Left ventricle myocardium inferior (tissue), 1 donor: ENCODE results near the gene SURF6. TPM values are rescaled to one million over a fixed set of nuclear protein-coding genes. Genes with fewer than 3 reads are reported as not detected.
"Not testable (repeated sequence)": the region's sequence is repeated elsewhere in the genome, so short reads cannot be mapped to it uniquely, and the experiment has no call there.

Experiments used
- DNase-seq: peaks from one replicate; pipeline ENCODE4 v3.0.0-alpha.2; 2020
- H3K27ac ChIP-seq: fragments of 200-600 bp; replicated peaks from 2 replicates; pipeline ENCODE4 v1.8.0; 2021
- H3K27me3 ChIP-seq: fragments of 200-600 bp; 2 replicates; pipeline ENCODE4 v1.8.0; 2021; ENCODE audit warnings: low read depth
- H3K36me3 ChIP-seq: fragments of 200-600 bp; 2 replicates; pipeline ENCODE4 v1.8.0; 2021
- H3K4me1 ChIP-seq: fragments of 200-600 bp; 2 replicates; pipeline ENCODE4 v1.8.0; 2021
- H3K4me3 ChIP-seq: fragments of 200-600 bp; 2 replicates; pipeline ENCODE4 v1.8.0; 2021; ENCODE audit warnings: mild to moderate bottlenecking, moderate library complexity
- H3K9me3 ChIP-seq: fragments of 200-600 bp; replicated peaks from 2 replicates; pipeline ENCODE4 v1.8.0; 2021
- intact Hi-C: fragments of 100-400 bp; cut with micrococcal nuclease; formaldehyde crosslinking; loops from one replicate; pipeline ENCODE4 v1.11.0; 2022
- total RNA-seq: library from RNA; stranded (reverse); fragmentation: NEBNext Ultra II Directional; extraction: Animal tissue kit (Norgen Biotek cat#: 25700); gene quantifications from one replicate; pipeline ENCODE4 v1.2.1, GENCODE V29; 2021
- TF ChIP-seq, protein P1 (sequence below): fragments of 200-600 bp; IDR thresholded peaks from 2 replicates; pipeline ENCODE4 v1.8.0; 2021; ENCODE audit warnings: antibody characterized with exemption, mild to moderate bottlenecking, borderline replicate concordance
- donor health status: DM: no; HTN: yes; CAD: no; lungs with severe emphysema.

Gene SURF6
- total RNA-seq, 1 donor from 2014 or later, result 11.6 TPM

- intact Hi-C loops, result no loop called here
- H3K9me3 ChIP-seq, result no peaks in the 10 kb centered on the region
- TF ChIP-seq, protein P1, sequence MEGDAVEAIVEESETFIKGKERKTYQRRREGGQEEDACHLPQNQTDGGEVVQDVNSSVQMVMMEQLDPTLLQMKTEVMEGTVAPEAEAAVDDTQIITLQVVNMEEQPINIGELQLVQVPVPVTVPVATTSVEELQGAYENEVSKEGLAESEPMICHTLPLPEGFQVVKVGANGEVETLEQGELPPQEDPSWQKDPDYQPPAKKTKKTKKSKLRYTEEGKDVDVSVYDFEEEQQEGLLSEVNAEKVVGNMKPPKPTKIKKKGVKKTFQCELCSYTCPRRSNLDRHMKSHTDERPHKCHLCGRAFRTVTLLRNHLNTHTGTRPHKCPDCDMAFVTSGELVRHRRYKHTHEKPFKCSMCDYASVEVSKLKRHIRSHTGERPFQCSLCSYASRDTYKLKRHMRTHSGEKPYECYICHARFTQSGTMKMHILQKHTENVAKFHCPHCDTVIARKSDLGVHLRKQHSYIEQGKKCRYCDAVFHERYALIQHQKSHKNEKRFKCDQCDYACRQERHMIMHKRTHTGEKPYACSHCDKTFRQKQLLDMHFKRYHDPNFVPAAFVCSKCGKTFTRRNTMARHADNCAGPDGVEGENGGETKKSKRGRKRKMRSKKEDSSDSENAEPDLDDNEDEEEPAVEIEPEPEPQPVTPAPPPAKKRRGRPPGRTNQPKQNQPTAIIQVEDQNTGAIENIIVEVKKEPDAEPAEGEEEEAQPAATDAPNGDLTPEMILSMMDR, result no peak
- no peaks in the 10 kb centered on the region for H3K4me1 ChIP-seq
- H3K27me3 ChIP-seq, result no peaks in the 10 kb centered on the region
- DNase-seq, result no peak
- no peak overlapping the region for H3K27ac ChIP-seq
- no peak overlapping the region for H3K4me3 ChIP-seq
- no peaks in the 10 kb centered on the region for H3K36me3 ChIP-seq
These were observed 46.6 kb upstream of the SURF6 start for GRCh38 chr9:133382507-133383141.

GRCh38 chr9:133380734-133381133 is 44.7 kb upstream of the SURF6 start:
- intact Hi-C loops, result no loop called here
- TF ChIP-seq, protein P1, result no peak
- no peaks in the 10 kb centered on the region for H3K27me3 ChIP-seq
- H3K9me3 ChIP-seq, result no peaks in the 10 kb centered on the region
- peaks cover 11% of the 10 kb centered on the region for H3K4me1 ChIP-seq
- no peak for DNase-seq
- no peak overlapping the region for H3K4me3 ChIP-seq
- H3K27ac ChIP-seq, result no peak overlapping the region
- no peaks in the 10 kb centered on the region for H3K36me3 ChIP-seq

DNA sequence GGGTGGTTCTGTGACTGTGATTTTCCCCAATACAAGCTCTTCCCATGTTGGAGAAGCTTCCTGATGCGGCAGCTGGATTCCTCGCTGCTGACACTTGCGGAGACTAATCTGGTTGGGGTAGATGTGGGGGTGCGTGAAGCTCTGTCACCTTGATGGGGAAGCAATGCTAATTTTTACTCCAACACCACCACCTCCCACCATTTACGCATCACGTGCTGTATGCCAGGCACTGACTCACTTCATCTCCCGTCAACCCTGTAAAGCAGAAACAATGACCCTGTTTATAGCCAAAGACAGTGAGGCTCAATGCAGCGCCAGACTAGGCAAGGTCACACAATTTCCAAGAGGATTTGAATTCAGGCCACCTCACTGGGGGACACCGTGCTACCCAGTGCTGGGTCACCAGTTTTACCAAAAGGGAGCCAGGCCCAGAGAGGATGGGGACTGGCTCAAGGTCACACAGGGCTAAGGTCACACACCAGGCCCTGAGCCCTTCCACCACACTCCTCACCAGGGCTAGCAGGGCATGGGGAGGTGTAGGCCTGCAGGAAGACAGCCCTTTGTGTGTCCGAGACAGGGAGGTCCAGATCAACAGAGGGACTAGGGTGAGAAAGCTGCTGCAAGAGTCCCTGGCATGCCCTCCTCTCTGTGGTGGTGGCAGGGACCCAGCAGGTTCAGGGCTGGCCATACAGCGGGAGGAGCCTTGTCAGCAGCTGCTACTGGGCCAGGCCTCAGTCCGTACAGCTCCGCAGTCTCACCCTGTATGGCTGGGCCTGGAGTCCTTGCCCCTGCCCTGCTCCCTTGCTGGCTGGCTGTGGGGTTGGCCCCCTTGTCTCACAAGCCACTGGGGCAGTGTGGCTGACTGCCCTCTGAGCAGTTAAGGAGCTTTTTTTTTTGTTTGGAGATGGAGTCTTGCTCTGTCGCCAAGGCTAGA is 43.4 kb upstream of the SURF6 start:
- no peaks in the 10 kb centered on the region for H3K9me3 ChIP-seq
- H3K4me1 ChIP-seq, result peaks cover 24% of the 10 kb centered on the region
- H3K27me3 ChIP-seq, result no peaks in the 10 kb centered on the region
- no peak overlapping the region for H3K4me3 ChIP-seq
- H3K36me3 ChIP-seq, result no peaks in the 10 kb centered on the region
- no peak overlapping the region for H3K27ac ChIP-seq
- TF ChIP-seq, protein P1, result no peak
- no peak for DNase-seq
- intact Hi-C loops, result no loop called here

DNA sequence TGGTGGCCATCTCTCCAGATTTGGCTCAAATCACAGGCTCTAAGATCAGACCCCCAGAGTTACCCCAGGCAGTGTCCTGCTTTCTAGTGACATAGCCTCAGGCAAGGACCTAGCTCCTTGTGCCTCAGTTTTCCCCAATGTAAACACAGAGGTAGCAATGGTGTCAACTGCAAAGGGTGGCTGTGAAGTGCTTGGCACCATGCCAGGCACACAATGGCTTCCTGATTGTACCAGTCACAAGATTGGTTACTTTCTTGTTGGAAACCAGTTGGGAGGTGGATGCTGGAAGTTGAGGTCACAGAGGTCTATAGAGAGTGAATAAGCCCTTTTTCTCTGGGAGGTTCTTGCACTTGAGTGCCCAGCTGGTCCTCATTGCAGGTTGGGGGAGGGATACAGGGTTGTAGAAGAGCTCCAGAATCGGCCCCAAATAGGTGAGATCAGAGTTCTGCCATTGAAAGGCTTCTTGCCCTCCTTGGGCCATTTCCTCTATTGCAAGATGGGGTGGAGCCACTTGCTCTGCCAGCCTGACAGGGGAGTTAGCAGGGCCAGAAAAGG is 42.5 kb upstream of the SURF6 start:
- no peaks in the 10 kb centered on the region for H3K36me3 ChIP-seq
- no peaks in the 10 kb centered on the region for H3K27me3 ChIP-seq
- no peak for DNase-seq
- intact Hi-C loops, result no loop called here
- H3K4me1 ChIP-seq, result peaks cover 33% of the 10 kb centered on the region
- no peaks in the 10 kb centered on the region for H3K9me3 ChIP-seq
- no peak overlapping the region for H3K27ac ChIP-seq
- H3K4me3 ChIP-seq, result no peak overlapping the region
- TF ChIP-seq, protein P1, result no peak

DNA sequence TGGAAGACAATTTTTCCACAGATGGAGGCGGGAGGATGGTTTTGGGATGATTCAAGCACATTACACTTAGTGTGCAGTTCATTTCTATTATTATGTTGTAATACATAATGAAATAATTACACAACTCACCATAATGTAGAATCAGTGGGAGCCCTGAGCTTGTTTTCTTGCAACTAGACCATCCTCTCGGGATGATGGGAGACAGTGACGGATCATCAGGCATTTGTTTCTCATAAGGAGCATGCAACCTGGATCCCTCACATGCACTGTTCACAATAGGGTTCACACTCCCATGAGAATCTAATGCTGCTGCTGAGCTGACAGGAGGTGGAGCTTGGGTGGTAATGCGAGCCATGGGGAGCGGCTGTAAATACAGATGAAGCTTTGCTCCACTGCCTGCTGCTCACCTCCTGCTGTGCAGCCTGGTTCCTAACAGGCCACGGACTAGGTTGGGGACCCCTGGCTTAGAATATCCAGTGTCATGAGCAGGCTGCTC is 41.8 kb upstream of the SURF6 start:
- peaks cover 6% of the 10 kb centered on the region for H3K36me3 ChIP-seq
- no peak overlapping the region for H3K27ac ChIP-seq
- TF ChIP-seq, protein P1, result no peak
- no peak for DNase-seq
- H3K9me3 ChIP-seq, result no peaks in the 10 kb centered on the region
- H3K27me3 ChIP-seq, result no peaks in the 10 kb centered on the region
- peaks cover 40% of the 10 kb centered on the region for H3K4me1 ChIP-seq
- intact Hi-C loops, result no loop called here
- no peak overlapping the region for H3K4me3 ChIP-seq

- H3K4me1 ChIP-seq, result peaks cover 45% of the 10 kb centered on the region
- H3K27me3 ChIP-seq, DNase-seq, intact Hi-C loops, H3K4me3 ChIP-seq, H3K9me3 ChIP-seq, H3K27ac ChIP-seq, H3K36me3 ChIP-seq: not testable (repeated sequence)
These were observed 41.3 kb upstream of the SURF6 start for GRCh38 chr9:133377280-133377679.
